Measurements from ENCODE around the gene FUS.
"Not testable (repeated sequence)": the region's sequence is repeated elsewhere in the genome, so short reads cannot be mapped to it uniquely, and the experiment has no call there.

The FUS gene

DNA sequence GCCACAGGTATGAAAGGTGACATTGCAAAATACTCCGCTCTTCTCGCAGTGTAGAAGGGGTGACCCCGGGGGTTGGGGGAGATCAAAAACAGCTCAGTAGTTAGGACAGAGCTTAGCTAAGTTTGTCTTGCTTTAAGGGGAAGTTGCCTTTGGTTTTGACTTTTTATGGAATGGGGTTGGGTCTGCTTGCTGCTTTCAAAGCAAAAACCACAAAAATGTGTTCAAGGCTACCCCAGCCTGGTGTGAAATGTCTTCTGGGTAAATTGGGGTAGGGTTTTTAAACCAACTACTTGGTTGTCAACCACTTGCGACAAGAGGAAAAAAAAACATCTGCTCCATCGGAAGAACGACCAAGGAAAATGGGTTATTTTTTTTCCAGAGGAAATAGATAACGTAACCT is 6.2 kb downstream of the FUS start:
- DNase-seq (ENCODE audit: low read depth, low spot score): no peak

DNA sequence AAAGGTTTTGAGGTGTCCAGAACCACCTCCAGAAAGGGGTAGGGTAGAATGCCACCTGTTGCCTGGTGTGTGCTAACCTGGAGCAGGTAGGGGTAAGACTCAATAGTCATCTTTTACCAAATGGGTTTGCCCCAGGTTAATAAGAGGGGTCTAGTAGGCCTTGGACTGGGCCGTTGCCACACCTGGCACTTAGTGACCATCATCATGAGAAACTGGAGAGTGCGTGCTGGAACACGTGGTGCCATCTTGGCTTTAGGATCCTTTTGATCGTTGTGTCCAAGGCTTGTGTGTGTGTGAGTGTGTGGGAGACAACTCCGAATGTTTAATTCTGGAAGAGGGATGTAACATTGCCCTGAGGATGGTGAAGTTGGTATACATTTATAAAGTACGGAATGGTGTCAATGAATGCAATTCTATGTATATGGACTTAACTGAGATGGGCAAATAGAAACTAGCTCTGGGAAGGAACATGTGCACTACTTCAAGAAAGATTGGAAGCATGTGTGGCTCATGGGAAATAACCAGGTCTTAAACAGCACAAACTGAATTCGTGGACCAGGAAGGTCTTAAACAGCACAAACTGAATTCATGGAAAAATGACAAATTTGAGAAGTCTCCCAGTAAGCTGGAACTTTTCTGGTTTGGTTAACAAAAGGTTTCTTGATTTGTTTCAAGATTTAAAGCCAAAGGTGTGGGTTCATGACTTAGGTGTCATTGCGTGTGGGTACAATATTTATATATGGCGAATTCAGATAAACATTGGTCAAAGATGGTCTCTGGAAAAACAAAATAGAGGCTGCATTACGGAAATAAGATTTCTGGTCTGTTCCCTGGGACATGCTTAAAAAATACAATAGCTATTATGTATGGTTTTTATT is 7.2 kb downstream of the FUS start:
- no peak for DNase-seq (ENCODE audit: low read depth, low spot score)

DNA sequence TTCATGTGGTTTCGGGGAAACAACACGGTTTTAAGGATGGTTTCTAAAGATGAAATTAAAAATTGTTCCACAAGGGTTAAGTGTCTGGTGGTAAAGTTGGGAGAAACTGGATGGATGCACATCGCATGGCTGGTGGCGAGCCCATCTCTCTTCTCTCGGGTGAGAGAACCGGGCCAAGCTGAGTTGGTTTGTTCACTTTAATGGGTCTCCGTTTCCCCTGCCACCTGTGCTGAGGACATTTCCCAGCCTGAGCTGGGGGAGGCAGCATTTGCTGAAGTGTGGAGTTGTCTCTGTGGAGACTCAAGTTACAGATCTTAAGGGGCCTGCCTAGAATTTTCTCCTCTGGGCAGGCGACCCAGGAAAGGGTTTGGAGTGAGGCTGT is 7.9 kb downstream of the FUS start:
- DNase-seq (ENCODE audit: low read depth, low spot score): no peak

DNA sequence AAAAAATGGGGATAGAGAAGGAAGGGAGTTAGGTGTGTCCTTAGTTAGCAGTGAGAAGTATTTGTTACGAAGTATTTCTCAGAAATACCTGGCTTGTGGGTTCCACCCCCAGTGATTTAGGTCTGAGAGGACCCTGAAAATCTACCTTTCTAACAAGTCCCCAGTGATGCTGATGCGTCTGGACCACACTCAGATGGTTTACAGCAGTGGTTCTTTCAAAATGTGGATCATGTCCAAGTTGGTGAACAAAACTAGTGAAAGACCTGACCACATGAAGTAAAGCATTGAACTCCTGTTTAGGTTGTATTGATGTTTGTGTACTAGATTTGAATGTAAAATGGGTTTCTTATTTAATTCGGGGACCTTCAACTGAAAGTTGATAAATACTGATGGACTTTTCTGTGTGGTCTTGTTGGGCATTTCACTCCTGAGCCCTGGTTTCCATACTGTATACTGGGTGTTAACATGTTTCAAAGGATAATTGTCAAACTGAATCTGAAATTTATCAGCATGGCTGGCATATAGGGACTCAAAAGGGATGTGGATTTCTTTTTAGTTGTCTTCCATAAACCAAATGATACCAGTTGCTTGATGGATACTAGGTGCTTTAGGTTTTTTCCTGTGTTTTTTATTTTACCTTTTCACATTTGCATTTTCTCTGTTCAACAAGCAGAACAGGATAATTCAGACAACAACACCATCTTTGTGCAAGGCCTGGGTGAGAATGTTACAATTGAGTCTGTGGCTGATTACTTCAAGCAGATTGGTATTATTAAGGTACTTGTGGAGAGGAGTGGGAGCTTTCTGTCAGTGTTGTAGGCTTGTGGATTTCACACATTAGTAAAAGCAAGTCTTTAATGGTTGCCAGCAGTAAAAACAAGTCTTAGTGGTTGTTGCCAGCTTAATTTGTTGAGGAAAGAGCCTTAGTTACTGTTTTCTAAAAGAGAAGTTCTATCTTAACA is 8.8 kb downstream of the FUS start:
- DNase-seq (ENCODE audit: low read depth, low spot score): no peak

DNA sequence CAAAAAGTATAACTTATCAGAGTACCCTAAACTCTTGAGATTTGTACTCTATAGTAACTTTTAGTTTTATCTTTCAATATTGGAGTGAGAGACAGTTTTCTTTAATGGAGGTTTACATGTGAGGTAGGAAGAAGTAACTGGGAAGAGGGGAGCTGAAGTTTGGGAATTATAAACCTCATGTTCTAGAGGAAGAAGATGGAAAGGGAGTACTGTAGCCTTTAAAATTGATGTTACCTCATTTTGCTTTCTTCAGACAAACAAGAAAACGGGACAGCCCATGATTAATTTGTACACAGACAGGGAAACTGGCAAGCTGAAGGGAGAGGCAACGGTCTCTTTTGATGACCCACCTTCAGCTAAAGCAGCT is 9.5 kb downstream of the FUS start:
- no peak for DNase-seq (ENCODE audit: low read depth, low spot score)

DNA sequence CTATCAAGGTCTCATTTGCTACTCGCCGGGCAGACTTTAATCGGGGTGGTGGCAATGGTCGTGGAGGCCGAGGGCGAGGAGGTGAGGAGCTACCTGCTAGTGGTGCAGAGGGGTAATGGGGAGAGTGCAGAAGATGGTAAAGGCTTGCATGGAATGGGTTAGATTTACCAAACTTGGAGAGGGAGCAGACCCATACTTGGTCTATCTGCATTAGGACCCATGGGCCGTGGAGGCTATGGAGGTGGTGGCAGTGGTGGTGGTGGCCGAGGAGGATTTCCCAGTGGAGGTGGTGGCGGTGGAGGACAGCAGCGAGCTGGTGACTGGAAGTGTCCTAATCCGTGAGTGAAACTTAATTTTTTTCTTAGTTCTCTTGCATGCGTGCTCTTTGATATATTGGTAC is 10.1 kb downstream of the FUS start:
- DNase-seq (ENCODE audit: low read depth, low spot score): no peak

DNA sequence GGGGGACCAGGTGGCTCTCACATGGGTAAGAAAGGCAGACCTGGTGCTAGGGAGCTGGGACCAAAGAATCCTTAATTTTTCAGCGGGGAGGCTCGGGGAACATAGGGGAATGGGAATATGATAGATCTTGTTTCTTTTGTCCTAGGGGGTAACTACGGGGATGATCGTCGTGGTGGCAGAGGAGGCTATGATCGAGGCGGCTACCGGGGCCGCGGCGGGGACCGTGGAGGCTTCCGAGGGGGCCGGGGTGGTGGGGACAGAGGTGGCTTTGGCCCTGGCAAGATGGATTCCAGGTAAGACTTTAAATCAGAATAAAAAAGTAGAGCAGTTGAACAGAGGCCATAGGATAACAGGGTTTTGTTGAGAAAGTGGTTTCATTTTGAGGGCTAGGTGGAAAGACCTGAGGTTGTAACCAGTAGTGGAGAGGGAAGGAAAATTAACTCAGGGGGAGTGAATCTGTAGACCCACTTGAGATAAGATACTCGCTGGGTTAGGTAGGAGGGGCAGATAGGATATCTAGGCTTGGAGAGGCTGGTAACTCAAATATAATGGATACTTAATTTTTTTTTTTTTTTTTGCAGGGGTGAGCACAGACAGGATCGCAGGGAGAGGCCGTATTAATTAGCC is 11.0 kb downstream of the FUS start:
- DNase-seq (ENCODE audit: low read depth, low spot score): no peak

DNA sequence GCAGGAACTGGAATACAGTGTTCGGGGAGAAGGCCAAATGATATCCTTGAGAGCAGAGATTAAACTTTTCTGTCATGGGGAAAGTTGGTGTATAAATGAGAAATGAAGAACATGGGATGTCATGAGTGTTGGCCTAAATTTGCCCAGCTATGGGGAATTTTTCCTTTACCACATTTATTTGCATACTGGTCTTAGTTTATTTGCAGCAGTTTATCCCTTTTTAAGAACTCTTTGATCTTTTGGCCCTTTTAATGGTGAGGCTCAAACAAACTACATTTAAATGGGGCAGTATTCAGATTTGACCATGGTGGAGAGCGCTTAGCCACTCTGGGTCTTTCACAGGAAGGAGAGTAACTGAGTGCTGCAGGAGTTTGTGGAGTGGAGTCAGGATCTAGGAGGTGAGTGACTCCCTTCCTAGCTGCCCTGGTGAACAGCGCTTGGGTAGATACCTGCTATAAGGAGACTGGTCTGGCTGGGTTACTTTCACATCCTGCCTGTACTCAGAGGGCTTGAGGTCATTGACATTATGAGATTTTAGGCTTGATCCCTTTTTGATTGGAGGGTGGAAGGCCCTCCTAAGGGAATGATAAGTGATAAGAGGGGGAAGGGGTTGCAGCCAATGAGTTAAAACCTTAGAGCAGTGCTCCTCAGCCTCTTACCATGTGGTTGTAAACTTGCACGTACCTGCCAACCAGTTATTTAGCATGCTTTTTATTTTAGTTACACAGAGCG is 11.9 kb downstream of the FUS start:
- no peak for DNase-seq (ENCODE audit: low read depth, low spot score)

DNA sequence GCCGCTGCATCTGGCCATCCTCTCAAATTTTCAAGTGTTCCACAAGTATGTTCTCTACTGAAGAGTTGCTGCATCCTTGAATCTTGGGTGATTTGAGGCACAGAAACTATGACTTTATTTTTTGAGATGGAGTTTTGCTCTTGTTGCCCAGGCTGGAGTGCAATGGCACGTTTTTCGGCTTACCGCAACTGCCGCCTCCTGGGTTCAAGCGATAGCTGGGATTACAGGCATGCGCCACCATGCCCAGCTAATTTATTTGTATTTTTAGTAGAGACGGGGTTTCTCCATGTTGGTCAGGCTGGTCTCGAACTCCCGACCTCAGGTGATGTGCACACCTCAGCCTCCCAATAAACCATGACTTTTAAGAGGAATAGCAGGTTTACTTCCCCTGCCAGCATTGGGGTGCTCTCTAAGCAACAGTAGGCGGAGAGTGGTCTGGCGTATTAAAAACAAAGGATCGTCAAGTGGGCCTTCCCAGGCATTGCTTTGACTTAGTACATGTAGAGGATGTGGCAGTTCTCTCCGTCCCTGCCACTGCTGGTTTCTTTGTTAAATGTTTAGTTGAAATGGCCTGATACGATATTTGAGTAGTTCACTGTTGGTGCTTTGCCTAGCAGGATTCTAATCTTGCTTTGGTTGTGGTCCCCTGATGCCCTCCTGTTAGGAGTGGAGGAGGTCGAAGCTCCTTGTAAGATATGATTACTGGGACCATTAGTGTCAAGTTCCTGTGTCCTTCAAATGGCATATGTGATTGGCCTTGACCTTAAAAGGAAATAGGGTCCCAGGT is 13.1 kb downstream of the FUS start:
- no peak for DNase-seq (ENCODE audit: low read depth, low spot score)

DNA sequence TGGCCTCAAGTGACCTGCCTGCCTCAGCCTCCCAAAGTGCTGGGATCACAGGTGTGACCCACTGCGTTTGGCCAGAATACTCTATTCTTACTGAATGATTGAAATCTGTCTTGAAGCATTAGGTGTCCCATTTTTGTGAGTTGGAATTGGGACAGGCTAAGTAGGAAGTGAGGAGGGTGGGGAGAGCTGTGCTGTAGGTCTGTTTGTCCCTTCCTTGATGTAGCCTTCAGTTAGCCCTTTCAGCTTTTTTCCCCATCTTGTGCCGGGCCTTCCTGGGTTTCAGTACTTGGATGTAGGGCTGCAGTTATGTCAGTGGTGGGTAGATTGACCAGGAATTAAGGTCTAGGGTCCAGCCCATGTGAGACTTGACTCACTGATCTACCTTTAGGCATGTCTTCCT is 13.9 kb downstream of the FUS start:
- DNase-seq (ENCODE audit: low read depth, low spot score): no peak

DNA sequence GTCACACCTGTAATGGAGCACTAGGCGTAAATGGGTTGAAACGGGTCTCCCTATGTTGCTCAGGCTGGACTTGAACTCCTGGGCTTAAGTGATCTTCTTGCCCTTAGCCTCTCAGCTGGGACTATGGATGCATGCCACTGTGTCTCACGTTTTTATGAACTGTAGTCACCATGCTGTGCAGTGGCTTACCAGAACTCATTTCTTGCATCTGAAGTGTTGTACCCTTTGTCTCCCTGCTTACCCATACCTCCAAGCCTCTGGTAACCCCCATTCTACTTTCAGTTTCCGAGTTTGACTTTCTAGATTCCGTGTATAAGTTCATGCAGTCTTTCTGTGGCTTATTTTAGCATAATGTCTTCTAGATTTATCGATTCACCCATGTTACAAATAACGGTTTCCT is 15.0 kb downstream of the FUS start:
- no peak for DNase-seq (ENCODE audit: low read depth, low spot score)

DNA sequence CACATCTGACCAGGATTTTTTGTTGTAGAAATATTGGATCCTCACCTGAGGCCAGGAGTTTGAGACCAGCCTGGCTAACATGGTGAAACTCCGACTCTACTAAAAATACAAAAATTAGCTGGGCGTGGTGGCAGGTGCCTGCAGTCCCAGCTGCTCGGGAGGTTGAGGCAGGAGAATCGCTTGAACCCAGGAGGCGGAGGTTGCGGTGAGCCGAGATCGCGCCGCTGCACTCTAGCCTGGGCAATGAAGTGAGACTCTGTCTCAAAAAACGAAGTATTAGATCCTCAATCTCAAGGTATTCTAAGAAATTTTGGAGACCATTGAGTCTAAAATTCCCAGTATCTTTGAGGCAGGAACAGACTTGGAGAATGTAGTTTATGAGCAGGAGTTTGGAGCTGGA is 15.9 kb downstream of the FUS start:
- DNase-seq (ENCODE audit: low read depth, low spot score): not testable (repeated sequence)

DNA sequence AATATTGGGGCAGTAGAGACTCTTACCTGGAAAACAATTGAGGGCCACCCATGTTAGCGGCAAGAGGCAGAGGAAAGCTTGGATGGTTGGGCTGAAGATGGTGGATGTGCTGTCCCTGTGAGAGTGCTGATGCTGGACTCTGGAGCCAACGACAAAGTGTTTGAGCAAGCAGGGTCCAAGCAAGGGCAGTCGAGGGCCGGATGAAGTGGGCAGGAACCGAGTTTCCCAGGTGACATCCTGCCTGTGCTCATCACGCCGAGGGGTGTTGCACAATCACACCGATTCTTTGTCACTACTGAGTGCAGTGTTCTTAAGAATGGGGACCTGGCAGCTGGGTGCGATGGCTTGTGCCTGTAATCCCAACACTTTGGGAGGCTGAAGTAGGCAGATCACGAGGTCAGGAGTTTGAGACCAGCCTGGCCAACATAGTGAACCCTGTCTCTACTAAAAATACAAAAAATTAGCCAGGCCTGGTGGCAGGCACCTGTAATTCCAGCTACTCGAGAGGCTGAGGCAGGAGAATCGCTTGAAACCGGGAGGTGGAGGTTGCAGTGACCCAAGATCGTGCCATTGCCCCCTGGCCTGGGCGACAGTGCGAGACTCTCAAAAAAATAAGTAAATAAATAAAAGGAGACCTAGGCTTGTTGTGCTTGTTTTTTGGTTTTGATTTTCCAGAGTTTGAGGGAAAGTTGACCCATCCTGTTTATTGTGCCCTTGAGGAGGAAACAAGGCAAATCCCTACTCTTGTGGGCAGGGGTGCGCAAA is 16.6 kb downstream of the FUS start:
- no peak for DNase-seq (ENCODE audit: low read depth, low spot score)

DNA sequence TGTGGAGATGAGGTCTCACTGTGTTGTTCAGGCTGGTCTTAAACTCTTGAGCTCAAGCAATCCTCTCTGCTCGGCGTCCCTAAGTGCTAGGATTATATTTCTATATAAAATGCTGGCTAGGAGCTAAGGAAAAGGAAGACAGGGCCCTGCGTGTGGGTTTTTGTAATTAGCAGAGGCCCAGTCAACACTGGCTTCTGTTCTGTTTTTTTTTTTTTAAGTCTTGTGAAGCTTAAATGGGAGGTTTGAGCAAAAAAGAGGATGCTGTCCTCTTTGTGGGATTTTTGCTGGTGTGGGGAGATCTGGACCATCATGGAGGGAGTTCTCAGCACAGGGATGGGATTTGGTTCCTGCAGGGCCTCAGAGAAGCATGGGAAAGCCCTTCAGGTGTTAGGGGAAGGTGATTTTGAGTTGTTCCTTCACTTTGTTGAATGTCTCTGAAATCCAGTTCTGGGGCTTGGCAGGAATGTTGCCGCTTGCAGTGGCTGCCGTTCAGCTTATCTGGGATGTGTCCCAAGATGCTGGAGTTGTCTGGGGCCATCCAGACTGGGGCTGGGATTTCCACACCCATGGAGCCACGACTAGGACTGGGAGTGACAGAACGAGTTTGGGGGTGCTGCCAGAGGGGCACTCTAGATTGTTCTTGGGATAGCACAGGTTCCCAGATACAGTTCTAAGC is 18.4 kb downstream of the FUS start:
- no peak for DNase-seq (ENCODE audit: low read depth, low spot score)

DNA sequence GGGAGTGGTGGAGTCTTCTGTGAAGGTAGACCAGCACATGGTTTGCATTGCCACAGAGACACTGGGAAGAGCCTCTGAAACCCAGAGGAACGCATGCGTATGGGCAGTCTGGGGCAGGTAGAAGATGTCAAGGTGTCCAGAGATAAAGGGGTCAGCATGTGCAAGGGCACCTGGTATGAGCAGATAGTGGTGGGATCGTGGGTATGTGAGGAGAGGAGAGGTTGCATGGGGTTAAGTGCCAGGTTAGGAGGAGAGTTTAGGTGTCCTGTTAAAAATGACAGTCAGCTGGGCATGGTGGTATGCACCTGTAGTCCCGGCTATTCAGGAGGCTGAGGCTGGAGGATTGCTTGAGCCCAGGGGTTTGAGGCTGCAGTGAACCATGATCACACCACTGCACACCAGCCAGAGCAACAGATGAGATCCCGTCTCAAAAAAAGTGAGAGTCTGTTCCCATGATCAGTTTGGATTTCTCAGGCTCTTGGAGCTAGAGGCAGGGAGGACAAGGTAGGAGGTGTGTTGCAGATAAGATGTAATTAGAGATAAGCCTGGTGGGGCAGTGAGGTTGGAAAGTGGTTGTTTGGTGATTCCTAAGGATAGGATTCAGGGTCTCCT is 19.6 kb downstream of the FUS start:
- DNase-seq (ENCODE audit: low read depth, low spot score): no peak

DNA sequence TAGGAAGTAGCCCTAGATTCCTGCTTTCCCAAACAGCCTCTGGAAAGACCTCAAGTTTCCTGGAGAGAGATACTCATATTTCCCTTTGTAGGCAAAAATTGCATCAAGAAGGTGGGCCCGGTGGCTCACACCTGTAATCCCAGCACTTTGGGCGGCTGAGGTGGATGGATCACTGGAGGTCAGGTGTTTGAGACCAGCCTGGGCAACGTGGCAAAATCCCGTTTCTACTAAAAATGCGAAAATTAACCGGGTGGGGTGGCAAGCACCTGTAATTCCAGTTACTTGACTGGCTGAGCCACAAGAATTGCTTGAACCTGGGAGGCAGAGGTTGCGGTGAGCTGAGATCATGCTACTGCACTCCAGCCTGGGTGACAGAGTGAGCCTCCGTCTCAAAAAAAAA is 20.2 kb downstream of the FUS start:
- not testable (repeated sequence) for DNase-seq (ENCODE audit: low read depth, low spot score)

DNA sequence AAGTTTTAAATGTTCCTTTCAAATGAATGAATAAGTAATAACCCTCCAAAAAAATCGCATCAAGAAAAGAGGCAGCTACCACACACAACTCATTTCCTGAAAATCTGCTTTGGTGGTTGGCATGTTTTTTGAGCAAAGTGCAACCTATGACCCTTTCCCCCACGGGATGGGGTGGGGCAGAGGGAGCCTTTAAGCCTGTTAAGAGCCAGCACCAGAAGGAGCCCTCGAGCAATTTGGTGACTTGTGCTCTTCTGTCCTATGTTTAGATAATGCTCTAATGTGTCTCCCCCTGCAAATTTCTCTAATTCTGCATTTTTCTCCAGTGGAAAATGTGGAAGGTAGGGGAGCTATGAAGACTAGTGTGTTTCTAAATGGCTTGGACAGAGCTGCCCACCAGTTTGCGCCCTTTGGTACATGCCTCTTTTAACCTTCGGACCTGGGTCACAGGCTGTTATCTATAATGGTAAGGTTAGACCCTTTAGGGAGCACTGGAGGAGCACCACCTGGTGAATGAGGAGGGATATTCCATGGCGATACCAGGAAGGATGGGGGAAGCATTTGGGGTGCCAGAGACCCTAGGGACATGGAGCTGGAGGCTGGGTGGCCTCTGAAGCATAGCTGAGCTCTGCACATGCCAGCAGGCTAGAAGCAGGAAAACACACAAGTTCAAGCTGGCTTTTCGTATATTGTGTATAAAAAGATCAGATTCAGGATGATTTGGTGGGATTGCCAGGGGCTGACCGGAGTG is 21.1 kb downstream of the FUS start:
- no peak for DNase-seq (ENCODE audit: low read depth, low spot score)
